ENCODE data around the gene CCBE1.

DNA sequence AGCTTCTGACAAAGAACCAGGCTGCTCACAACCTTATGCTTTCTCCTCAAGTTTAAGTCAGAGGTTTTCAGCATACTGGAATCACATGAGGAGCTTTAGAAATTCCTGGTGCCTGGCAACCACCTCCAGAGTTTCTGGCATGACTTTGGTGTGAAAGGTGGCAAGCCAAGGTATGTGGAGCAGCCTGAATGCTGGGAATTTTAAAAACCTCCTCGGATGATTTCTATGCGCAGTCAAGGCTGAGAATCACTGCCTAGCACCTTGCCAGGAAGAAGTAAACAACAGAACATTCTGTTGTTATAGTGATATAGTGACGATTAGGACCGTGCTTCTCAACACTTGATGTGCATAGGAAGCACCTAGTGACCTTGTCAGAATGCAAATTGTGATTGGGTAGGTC is 11.7 kb downstream of the CCBE1 start:
- TF ChIP-seq RAD21 (conservative IDR thresholded peaks at IDR 0.05) = no peak
- TF ChIP-seq CTCF (IDR thresholded peaks at IDR 0.05; ENCODE audit: poor library complexity, severe bottlenecking) = no peak
- no peak for TF ChIP-seq TAF1 (IDR thresholded peaks at IDR 0.05; ENCODE audit: low read depth)
- TF ChIP-seq EZH2 (IDR thresholded peaks at IDR 0.05; ENCODE audit: borderline replicate concordance, insufficient read depth, low read length, poor library complexity, severe bottlenecking) = no peak
- TF ChIP-seq POLR2AphosphoS5 (IDR thresholded peaks at IDR 0.05) = no peak
- TF ChIP-seq SMC3 (conservative IDR thresholded peaks at IDR 0.05; ENCODE audit: poor library complexity) = no peak
